Uterus (tissue), 4 donors: Measurements from ENCODE around the gene CRTC2. TPM values are rescaled to one million over a fixed set of nuclear protein-coding genes. Genes with fewer than 3 reads are reported as not detected.

Source experiments
- DNase-seq, 2 donors: peaks; one replicate each; pipeline ENCODE4 v3.0.0-alpha.2; 2019 to 2020
- H3K27ac ChIP-seq, 2 donors: fragments of 200-600 bp; sonication (generic); 1 replicate in 1 of 2; 2 replicates in 1 of 2; pipeline ENCODE4 v1.5.1; 2016 to 2018
- H3K27me3 ChIP-seq, 2 donors: fragments of 200-600 bp; sonication (generic); one replicate each; pipeline ENCODE4 v1.5.1; 2018 to 2019; ENCODE audit warnings: control low read depth in 1 of 2
- H3K36me3 ChIP-seq, 2 donors: fragments of 200-600 bp; sonication (generic); one replicate each; pipeline ENCODE4 v1.5.1; 2019; ENCODE audit warnings: control low read depth in 1 of 2
- H3K4me1 ChIP-seq, 2 donors: fragments of 200-600 bp; sonication (generic); one replicate each; pipeline ENCODE4 v1.5.1; 2018 to 2019; ENCODE audit warnings: control low read depth in 1 of 2
- H3K4me3 ChIP-seq, 2 donors: fragments of 200-600 bp; sonication (generic); 1 replicate in 1 of 2; 2 replicates in 1 of 2; pipeline ENCODE4 v1.5.1; 2018 to 2019; ENCODE audit warnings: mild to moderate bottlenecking in 1 of 2
- H3K9me3 ChIP-seq, 2 donors: fragments of 200-600 bp; sonication (generic); one replicate each; pipeline ENCODE4 v1.5.1; 2019; ENCODE audit warnings: control low read depth in 1 of 2
- CTCF ChIP-seq, 4 experiments: fragments of 200-600 bp in 2 of 4; fragments of 450-650 bp in 2 of 4; sonication (generic) in 2 of 4; IDR thresholded peaks; one replicate each; pipeline ENCODE4 v1.5.1; 2016 to 2019; ENCODE audit warnings: antibody characterized with exemption in 4 of 4, mild to moderate bottlenecking in 2 of 4, moderate library complexity in 1 of 4
- POLR2A ChIP-seq, 2 donors: fragments of 450-650 bp; IDR thresholded peaks; one replicate each; pipeline ENCODE4 v1.6.1; 2016; ENCODE audit warnings: antibody characterized with exemption in 2 of 2, mild to moderate bottlenecking in 1 of 2, moderate library complexity in 1 of 2
- intact Hi-C: fragments of 100-400 bp; cut with DNase I; formaldehyde crosslinking; loops from one replicate; pipeline ENCODE4 v1.15.1; 2023; ENCODE audit warnings: low total_unique reads
- total RNA-seq, 4 donors: library from RNA; depleted of rRNA in 3 of 4; stranded (reverse); fragments of >200 nt in 3 of 4; gene quantifications; one replicate each; pipeline versions ENCODE4 v1.1.0 to v1.2.4, GENCODE V29; 2014 to 2023
- donor health status: DM: yes; HTN: yes; CAD: no.

The CRTC2 gene
- total RNA-seq, 4 donors from 2014 or later, result 5.9 to 57.2 (median 15.5) TPM

- Histone ChIP-seq H3K4me1 (peaks cover 3 to 5% of the 10 kb centered on the region in 2 donors), H3K36me3 (no peaks in the 10 kb centered on the region), H3K4me3 (peak within 1 kb of the TSS; percentile 55 to 74), H3K27ac (peak within 1 kb of the TSS; percentile 89 to 91), H3K27me3 (no peaks in the 10 kb centered on the region), H3K9me3 (no peaks in the 10 kb centered on the region)
- TF ChIP-seq POLR2A (IDR thresholded peaks at IDR 0.05) (peak; percentile 83 to 84), CTCF (IDR thresholded peaks at IDR 0.05) (peak in 3 of 4 experiments; percentile 38 to 42 (median 42))
- DNase-seq, result peak; percentile 90 to 94
- intact Hi-C loops, result no loop called here
Observed at GRCh38 chr1:153967107-153967999, 8.9 kb upstream of the CRTC2 start, which contains the start of gene CREB3L4. CREB3L4 (plus strand) TSS chr1:153967902; CDS start chr1:153968526, 624 bp downstream.

- DNase-seq, result peak in 1 of 2 donors; percentile 48
Observed at GRCh38 chr1:153963850-153964331, 5.5 kb upstream of the CRTC2 start.

GRCh38 chr1:153963030-153963849 is 4.8 kb upstream of the CRTC2 start, which contains the start of gene SLC39A1:
SLC39A1 (minus strand) TSS chr1:153963537; CDS start chr1:153962715, 822 bp downstream.
- DNase-seq, result peak; percentile 99
- Histone ChIP-seq H3K27ac (peak within 1 kb of the TSS; percentile 95 to 96), H3K4me3 (peak within 1 kb of the TSS; percentile 68 to 86), H3K4me1 (peaks cover 3 to 15% of the 10 kb centered on the region in 2 donors), H3K27me3 (no peaks in the 10 kb centered on the region), H3K36me3 (no peaks in the 10 kb centered on the region), H3K9me3 (no peaks in the 10 kb centered on the region)
- intact Hi-C loops, result no loop called here
- TF ChIP-seq CTCF (IDR thresholded peaks at IDR 0.05), result no peak
- peak; percentile 66 to 83 for TF ChIP-seq POLR2A (IDR thresholded peaks at IDR 0.05)

More at GRCh38 chr1:153963850-153964331, 5.5 kb upstream of the CRTC2 start:
- no peaks in the 10 kb centered on the region for H3K27me3 ChIP-seq
- H3K36me3 ChIP-seq, result no peaks in the 10 kb centered on the region
- H3K4me3 ChIP-seq, result peak overlapping the region; percentile 68 to 86
- no peaks in the 10 kb centered on the region for H3K9me3 ChIP-seq
- TF ChIP-seq POLR2A (IDR thresholded peaks at IDR 0.05), result no peak
- TF ChIP-seq CTCF (IDR thresholded peaks at IDR 0.05), result no peak
- H3K4me1 ChIP-seq, result peaks cover 3 to 15% of the 10 kb centered on the region in 2 donors
- intact Hi-C loops, result no loop called here
- H3K27ac ChIP-seq, result peak overlapping the region; percentile 95 to 96

GRCh38 chr1:153962088-153963029 is 3.9 kb upstream of the CRTC2 start:
- H3K27ac ChIP-seq, result peak overlapping the region; percentile 95 to 96
- H3K4me1 ChIP-seq, result peaks cover 3 to 15% of the 10 kb centered on the region in 2 donors
- peak; percentile 37 to 49 for DNase-seq
- H3K27me3 ChIP-seq, result no peaks in the 10 kb centered on the region
- no peaks in the 10 kb centered on the region for H3K9me3 ChIP-seq
- peak overlapping the region; percentile 68 to 86 for H3K4me3 ChIP-seq
- intact Hi-C loops, result no loop called here
- TF ChIP-seq CTCF (IDR thresholded peaks at IDR 0.05), result no peak
- TF ChIP-seq POLR2A (IDR thresholded peaks at IDR 0.05), result no peak
- H3K36me3 ChIP-seq, result no peaks in the 10 kb centered on the region
